ENCODE measurements around the gene BRMS1L. TPM values are rescaled to one million over a fixed set of nuclear protein-coding genes. Genes with fewer than 3 reads are reported as not detected.
A peak's percentile ranks its signal among the peaks of the same experiment; 100 is the strongest.
"Not testable (repeated sequence)": the region's sequence is repeated elsewhere in the genome, so short reads cannot be mapped to it uniquely, and the experiment has no call there.

BRMS1L gene
- total and polyA plus RNA-seq, 2 donors from 2014 or later: 7.3 to 9.0 TPM

DNA sequence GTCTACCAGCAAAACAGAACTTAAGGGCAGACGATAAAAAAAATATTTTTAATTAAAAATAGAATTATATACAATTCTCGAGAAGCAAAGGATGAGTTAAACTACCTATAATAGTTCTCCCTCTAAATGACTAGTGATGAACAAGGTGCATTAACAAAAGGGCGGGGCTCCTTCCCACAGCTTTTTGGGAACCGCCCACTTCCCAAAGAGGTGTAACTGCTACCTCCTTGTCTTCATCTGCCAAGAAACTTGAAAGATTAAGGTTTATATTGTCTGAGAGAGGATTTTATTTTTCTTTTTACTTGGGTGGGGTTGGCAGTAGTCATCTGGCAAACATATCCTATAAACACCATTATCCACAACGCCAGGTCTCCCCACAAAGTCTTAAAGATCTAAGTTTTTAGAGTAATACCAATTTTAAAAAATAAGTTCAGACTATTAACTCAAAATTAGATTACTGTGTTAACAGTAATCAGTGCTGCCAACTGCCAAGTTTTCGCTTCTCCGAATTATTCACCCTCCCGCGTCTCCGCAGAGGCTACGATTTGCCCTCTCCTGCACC is 18.0 kb upstream of the BRMS1L start:
- H3K36me3 ChIP-seq (ENCODE audit: control insufficient read depth in 2 of 3, insufficient read depth in 3 of 3, low read length in 3 of 3): no peaks in the 10 kb centered on the region

GRCh38 chr14:35808638-35809563 is 17.2 kb upstream of the BRMS1L start, which contains the start of gene RALGAPA1:
TSS of gene RALGAPA1 (minus strand) at chr14:35809295. CDS start at chr14:35808835, 460 bp downstream.
- peak; percentile 96 to 99 (median 97) for DNase-seq
- H3K36me3 ChIP-seq (ENCODE audit: control insufficient read depth in 2 of 3, insufficient read depth in 3 of 3, low read length in 3 of 3); intact Hi-C loops (cut with DNase I); H3K27me3 ChIP-seq (ENCODE audit: control insufficient read depth, insufficient read depth, low read length); H3K9me3 ChIP-seq (ENCODE audit: control insufficient read depth in 2 of 3, insufficient read depth in 1 of 3, low read length in 3 of 3); H3K4me1 ChIP-seq (ENCODE audit: control insufficient read depth in 2 of 3, insufficient read depth in 2 of 3, low read depth in 1 of 3, low read length in 3 of 3): not testable (repeated sequence)
- Histone ChIP-seq H3K27ac (ENCODE audit: low read depth in 2 of 2, low read length in 2 of 2) (peak within 1 kb of the TSS; percentile 32 to 52), H3K4me3 (ENCODE audit: low read length in 3 of 3) (peak within 1 kb of the TSS; percentile 71 to 85 (median 78)), H3K9ac (ENCODE audit: low read length in 3 of 3) (peak within 1 kb of the TSS in 2 of 3 donors; percentile 65 to 70)
- FAIRE-seq: peak; percentile 78
- TF ChIP-seq, protein P1, sequence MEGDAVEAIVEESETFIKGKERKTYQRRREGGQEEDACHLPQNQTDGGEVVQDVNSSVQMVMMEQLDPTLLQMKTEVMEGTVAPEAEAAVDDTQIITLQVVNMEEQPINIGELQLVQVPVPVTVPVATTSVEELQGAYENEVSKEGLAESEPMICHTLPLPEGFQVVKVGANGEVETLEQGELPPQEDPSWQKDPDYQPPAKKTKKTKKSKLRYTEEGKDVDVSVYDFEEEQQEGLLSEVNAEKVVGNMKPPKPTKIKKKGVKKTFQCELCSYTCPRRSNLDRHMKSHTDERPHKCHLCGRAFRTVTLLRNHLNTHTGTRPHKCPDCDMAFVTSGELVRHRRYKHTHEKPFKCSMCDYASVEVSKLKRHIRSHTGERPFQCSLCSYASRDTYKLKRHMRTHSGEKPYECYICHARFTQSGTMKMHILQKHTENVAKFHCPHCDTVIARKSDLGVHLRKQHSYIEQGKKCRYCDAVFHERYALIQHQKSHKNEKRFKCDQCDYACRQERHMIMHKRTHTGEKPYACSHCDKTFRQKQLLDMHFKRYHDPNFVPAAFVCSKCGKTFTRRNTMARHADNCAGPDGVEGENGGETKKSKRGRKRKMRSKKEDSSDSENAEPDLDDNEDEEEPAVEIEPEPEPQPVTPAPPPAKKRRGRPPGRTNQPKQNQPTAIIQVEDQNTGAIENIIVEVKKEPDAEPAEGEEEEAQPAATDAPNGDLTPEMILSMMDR (IDR thresholded peaks at IDR 0.05; ENCODE audit: borderline replicate concordance, extremely low read depth, insufficient read depth): peak; percentile 18

More for the DNA sequence above, 18.0 kb upstream of the BRMS1L start:
- TF ChIP-seq, protein P1 (IDR thresholded peaks at IDR 0.05; ENCODE audit: borderline replicate concordance, extremely low read depth, insufficient read depth): no peak
- Histone ChIP-seq H3K9ac (ENCODE audit: low read length in 3 of 3) (peak overlapping the region in 2 of 3 donors; percentile 41 to 70), H3K4me1 (ENCODE audit: control insufficient read depth in 2 of 3, insufficient read depth in 2 of 3, low read depth in 1 of 3, low read length in 3 of 3) (peaks cover 0 to 6% (median 0%) of the 10 kb centered on the region in 3 donors), H3K27ac (ENCODE audit: low read depth in 2 of 2, low read length in 2 of 2) (peak overlapping the region; percentile 32 to 52), H3K9me3 (ENCODE audit: control insufficient read depth in 2 of 3, insufficient read depth in 1 of 3, low read length in 3 of 3) (no peaks in the 10 kb centered on the region), H3K4me3 (ENCODE audit: low read length in 3 of 3) (peak overlapping the region; percentile 61 to 85 (median 71)), H3K27me3 (ENCODE audit: control insufficient read depth, insufficient read depth, low read length) (no peaks in the 10 kb centered on the region)
- intact Hi-C loops (cut with DNase I): no loop called here
- peak in 3 of 5 donors; percentile 17 to 68 (median 43) for DNase-seq
- no peak for FAIRE-seq

DNA sequence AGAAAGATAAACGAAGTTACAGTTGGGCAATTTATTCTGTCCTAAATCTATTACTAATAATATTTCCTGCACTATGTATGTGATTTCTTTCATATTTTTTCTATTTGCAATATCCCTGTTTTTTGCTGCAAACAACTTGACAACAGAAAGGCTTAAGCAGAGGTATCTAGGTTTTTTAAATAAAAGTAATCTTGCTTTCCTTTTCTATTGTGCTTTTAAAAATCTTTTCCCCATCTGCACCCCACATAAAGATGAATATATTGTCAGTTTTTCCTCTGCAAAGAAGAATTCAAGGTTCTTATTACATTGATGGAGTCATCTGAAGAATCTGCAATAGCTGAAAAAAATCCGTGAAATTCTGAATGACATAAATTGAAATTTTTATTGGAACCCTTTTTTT is 16.5 kb upstream of the BRMS1L start:
- H3K4me3 ChIP-seq (ENCODE audit: low read length in 3 of 3): peak overlapping the region; percentile 25 to 85 (median 78)
- DNase-seq: no peak
- intact Hi-C loops (cut with DNase I): no loop called here
- peak overlapping the region; percentile 32 to 52 for H3K27ac ChIP-seq (ENCODE audit: low read depth in 2 of 2, low read length in 2 of 2)
- H3K4me1 ChIP-seq (ENCODE audit: control insufficient read depth in 2 of 3, insufficient read depth in 2 of 3, low read depth in 1 of 3, low read length in 3 of 3): peaks cover 0 to 6% (median 0%) of the 10 kb centered on the region in 3 donors
- peak overlapping the region in 1 of 3 donors; percentile 65 for H3K9ac ChIP-seq (ENCODE audit: low read length in 3 of 3)
- no peaks in the 10 kb centered on the region for H3K9me3 ChIP-seq (ENCODE audit: control insufficient read depth in 2 of 3, insufficient read depth in 1 of 3, low read length in 3 of 3)
- no peaks in the 10 kb centered on the region for H3K27me3 ChIP-seq (ENCODE audit: control insufficient read depth, insufficient read depth, low read length)
- FAIRE-seq: no peak
- TF ChIP-seq, protein P1 (IDR thresholded peaks at IDR 0.05; ENCODE audit: borderline replicate concordance, extremely low read depth, insufficient read depth): no peak
- no peaks in the 10 kb centered on the region for H3K36me3 ChIP-seq (ENCODE audit: control insufficient read depth in 2 of 3, insufficient read depth in 3 of 3, low read length in 3 of 3)

All from kidney (tissue), 14 donors.